HEK293 (cell line): Measurements from ENCODE around the gene RPL36AL.
A peak's percentile ranks its signal among the peaks of the same experiment; 100 is the strongest.
"Not testable (repeated sequence)": the region's sequence is repeated elsewhere in the genome, so short reads cannot be mapped to it uniquely, and the experiment has no call there.

Experiments
- CTCF ChIA-PET: fragments of 350-600 bp; formaldehyde crosslinking; extraction: SDS; loops from one replicate; lab custom pipeline; 2021; ENCODE audit warnings: antibody characterized with exemption; lab: Yijun Ruan, JAX
- POLR2A ChIA-PET: fragments of 300-600 bp; formaldehyde crosslinking; extraction: SDS; loops from one replicate; lab custom pipeline; 2020; ENCODE audit warnings: antibody characterized with exemption, inconsistent platforms; lab: Yijun Ruan, JAX
- H3K27ac ChIP-seq: fragments of 200-500 bp; sonication (Bioruptor generic); 2 replicates; pipeline ENCODE4 v1.5.1; 2014; ENCODE audit warnings: low read depth, low read length, control low read depth, inconsistent platforms; ENCODE audit errors: extremely low read depth
- H3K36me3 ChIP-seq, 2 experiments: fragments of 200-500 bp in 1 of 2; sonication (Bioruptor generic) in 1 of 2; 1 replicate in 1 of 2; 2 replicates in 1 of 2; pipeline ENCODE4 v1.5.1; 2014 to 2017; ENCODE audit warnings: inconsistent platforms in 2 of 2, low read length in 2 of 2; ENCODE audit not compliant: control insufficient read depth in 2 of 2, insufficient read depth in 1 of 2
- H3K4me1 ChIP-seq: fragments of 200-500 bp; sonication (Bioruptor generic); 2 replicates; pipeline ENCODE4 v1.5.1; 2014; ENCODE audit warnings: mild to moderate bottlenecking, low read length, inconsistent platforms; ENCODE audit not compliant: control insufficient read depth, insufficient read depth
- H3K4me3 ChIP-seq: 2 replicates; pipeline ENCODE4 v1.5.1; 2011; ENCODE audit warnings: low read depth, mild to moderate bottlenecking, control low read depth, low read length, moderate library complexity
- H3K9me3 ChIP-seq: fragments of 200-500 bp; sonication (Bioruptor generic); 2 replicates; pipeline ENCODE4 v1.5.1; 2014; ENCODE audit warnings: low read depth, low read length, inconsistent platforms; ENCODE audit not compliant: control insufficient read depth, insufficient read depth
- BCL11A ChIP-seq: fragments of 450-650 bp; formaldehyde crosslinking; IDR thresholded peaks from 2 replicates; pipeline ENCODE4 v1.5.1; 2016; ENCODE audit warnings: low read depth, missing biosample characterization, missing genetic modification characterization
- FEZF1 ChIP-seq: fragments of 450-650 bp; formaldehyde crosslinking; IDR thresholded peaks from 2 replicates; pipeline ENCODE4 v1.5.1; 2016; ENCODE audit warnings: missing biosample characterization, missing genetic modification characterization
- HOXC10 ChIP-seq: sonication (generic); formaldehyde crosslinking; IDR thresholded peaks from 2 replicates; pipeline ENCODE4 v1.8.1; 2023; ENCODE audit warnings: mild to moderate bottlenecking, missing genetic modification reagents
- HOXD13 ChIP-seq: sonication (generic); formaldehyde crosslinking; IDR thresholded peaks from 2 replicates; pipeline ENCODE4 v1.8.0; 2022; ENCODE audit warnings: missing genetic modification reagents, borderline replicate concordance
- SETDB1 ChIP-seq: IDR thresholded peaks from one replicate; pipeline ENCODE4 v1.6.1; 2017; ENCODE audit warnings: mild to moderate bottlenecking, low read length, moderate library complexity, mixed read lengths; ENCODE audit not compliant: insufficient read length
- ZBTB6 ChIP-seq: fragments of 450-650 bp; formaldehyde crosslinking; IDR thresholded peaks from 2 replicates; pipeline ENCODE4 v1.5.1; 2017; ENCODE audit warnings: missing biosample characterization, missing genetic modification characterization
- ZFP3 ChIP-seq: fragments of 450-650 bp; formaldehyde crosslinking; IDR thresholded peaks from 2 replicates; pipeline ENCODE4 v1.5.1; 2016; ENCODE audit warnings: low read depth, missing biosample characterization, missing genetic modification characterization
- ZNF155 ChIP-seq: fragments of 450-650 bp; formaldehyde crosslinking; IDR thresholded peaks from 2 replicates; pipeline ENCODE4 v1.5.1; 2016; ENCODE audit warnings: missing biosample characterization, missing genetic modification characterization
- ZNF174 ChIP-seq: fragments of 450-650 bp; formaldehyde crosslinking; IDR thresholded peaks from 2 replicates; pipeline ENCODE4 v1.5.0; 2017; ENCODE audit warnings: missing biosample characterization, mild to moderate bottlenecking, missing genetic modification characterization
- ZNF394 ChIP-seq: fragments of 450-650 bp; formaldehyde crosslinking; IDR thresholded peaks from 2 replicates; pipeline ENCODE4 v1.5.1; 2016; ENCODE audit warnings: missing biosample characterization, missing genetic modification characterization, mild to moderate bottlenecking, moderate library complexity, borderline replicate concordance
- ZNF423 ChIP-seq: fragments of 450-650 bp; formaldehyde crosslinking; IDR thresholded peaks from 2 replicates; pipeline ENCODE4 v1.5.1; 2016; ENCODE audit warnings: missing biosample characterization, missing genetic modification characterization
- ZNF548 ChIP-seq: fragments of 450-650 bp; formaldehyde crosslinking; IDR thresholded peaks from 2 replicates; pipeline ENCODE4 v1.5.1; 2016; ENCODE audit warnings: missing biosample characterization, missing genetic modification characterization
- ZNF555 ChIP-seq: fragments of 450-650 bp; formaldehyde crosslinking; conservative IDR thresholded peaks from 2 replicates; pipeline ENCODE4 v1.5.1; 2017; ENCODE audit warnings: missing biosample characterization, mild to moderate bottlenecking, missing genetic modification characterization, inconsistent platforms
- ZNF610 ChIP-seq: fragments of 450-650 bp; formaldehyde crosslinking; IDR thresholded peaks from 2 replicates; pipeline ENCODE4 v1.5.1; 2016; ENCODE audit warnings: missing biosample characterization, missing genetic modification characterization, borderline replicate concordance
- ZNF707 ChIP-seq: fragments of 450-650 bp; formaldehyde crosslinking; IDR thresholded peaks from 2 replicates; pipeline ENCODE4 v1.5.1; 2016; ENCODE audit warnings: missing biosample characterization, missing genetic modification characterization
- ZNF791 ChIP-seq: fragments of 450-650 bp; formaldehyde crosslinking; IDR thresholded peaks from 2 replicates; pipeline ENCODE4 v1.5.1; 2016; ENCODE audit warnings: missing biosample characterization, missing genetic modification characterization
- ZNF830 ChIP-seq: fragments of 450-650 bp; IDR thresholded peaks from 2 replicates; pipeline ENCODE4 v1.5.0; 2018; ENCODE audit warnings: missing biosample characterization, missing genetic modification characterization, low read depth, mild to moderate bottlenecking, moderate library complexity
- ZSCAN4 ChIP-seq: fragments of 450-650 bp; formaldehyde crosslinking; IDR thresholded peaks from 2 replicates; pipeline ENCODE4 v1.5.1; 2017; ENCODE audit warnings: missing biosample characterization, missing genetic modification characterization
- TF ChIP-seq, protein P1 (sequence below): fragments of 450-650 bp; formaldehyde crosslinking; IDR thresholded peaks from 2 replicates; pipeline ENCODE4 v1.5.1; 2016; ENCODE audit warnings: missing biosample characterization, missing genetic modification characterization
- TF ChIP-seq, protein P2 (sequence below): fragments of 450-650 bp; IDR thresholded peaks from 2 replicates; pipeline ENCODE4 v1.5.1; 2018; ENCODE audit warnings: missing biosample characterization, missing genetic modification characterization

RPL36AL gene

GRCh38 chr14:49584981-49585640 lies 35.3 kb downstream of the RPL36AL start:
- CTCF ChIA-PET, result interaction anchor here (0.5 to 1.6 kb wide), 3 partner anchors 14 to 123 kb away, joined by 3 to 5 read pairs (median 3); partner anchors contain the start of gene LRR1
- not testable (repeated sequence) for H3K4me1 ChIP-seq, H3K9me3 ChIP-seq
- H3K27ac ChIP-seq, result peak overlapping the region; percentile 76
- peaks cover 26 to 31% of the 10 kb centered on the region in 2 experiments; a peak in 2 of 3 replicates for H3K36me3 ChIP-seq
- POLR2A ChIA-PET, result interaction anchor here (0.7 to 3.3 kb wide), 8 partner anchors 10 to 1760 kb away, joined by 3 to 43 read pairs (median 6); partner anchors contain the start of genes MGAT2 and RPL36AL
- TF ChIP-seq ZNF610, result peak; percentile 22; the same call in 1 of the 2 replicates
- H3K4me3 ChIP-seq, result peak overlapping the region; percentile 92

DNA sequence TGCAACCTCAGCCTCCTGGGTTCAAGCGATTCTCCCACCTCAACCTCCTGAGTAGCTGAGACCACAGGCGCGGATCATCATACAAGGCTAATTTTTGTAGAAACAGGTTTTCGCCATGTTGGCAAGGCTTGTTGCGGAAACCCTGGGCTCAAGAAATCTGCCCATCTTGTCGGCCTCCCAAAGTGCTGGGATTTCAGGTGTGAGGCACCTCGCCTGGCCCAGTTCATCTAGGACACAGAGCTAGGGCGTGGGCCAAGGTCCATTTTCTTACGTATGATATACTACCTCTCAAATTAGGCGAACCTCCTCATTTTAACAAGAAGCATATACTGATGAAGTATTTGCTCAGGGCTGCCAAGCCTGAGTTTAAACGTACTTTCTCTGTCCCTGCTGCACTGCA lies 36.4 kb downstream of the RPL36AL start:
- no peak for TF ChIP-seq HOXD13 (CRISPR knock-in tag)
- TF ChIP-seq, all 188 proteins: peak for 0
- no peak overlapping the region for H3K27ac ChIP-seq
- no peaks in the 10 kb centered on the region for H3K9me3 ChIP-seq
- H3K36me3 ChIP-seq, result peaks cover 26 to 31% of the 10 kb centered on the region in 2 experiments; a peak in 2 of 3 replicates
- CTCF ChIA-PET, result interaction anchor here (1.6 kb wide), 1 partner anchor 122 kb away, joined by 5 read pairs; no protein-coding TSS in a partner anchor
- peaks cover 9% of the 10 kb centered on the region for H3K4me1 ChIP-seq
- POLR2A ChIA-PET, result interaction anchor here (1.1 kb wide), 1 partner anchor 18 kb away, joined by 7 read pairs; no protein-coding TSS in a partner anchor
- H3K4me3 ChIP-seq, result peak overlapping the region; percentile 7

DNA sequence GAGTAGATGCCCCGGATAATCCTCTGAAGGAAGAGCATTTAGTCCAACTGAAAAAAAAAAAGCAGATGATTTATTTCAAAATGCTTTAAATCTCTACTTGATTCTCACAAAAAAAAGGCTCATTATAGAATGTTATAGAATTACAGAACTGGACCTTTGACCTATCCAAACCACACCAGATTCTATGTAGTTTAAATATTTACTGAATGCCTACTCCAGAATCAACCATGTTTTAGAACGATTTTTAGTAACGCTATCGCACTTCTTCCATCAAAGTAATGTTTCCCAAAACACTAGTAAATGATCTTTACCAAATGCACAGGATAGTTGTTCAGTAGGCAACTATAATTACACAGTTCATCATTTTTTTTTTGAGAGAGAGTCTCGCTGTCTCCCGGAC lies 36.8 kb downstream of the RPL36AL start:
- H3K4me1 ChIP-seq, result peaks cover 11% of the 10 kb centered on the region
- ChIA-PET CTCF (no interaction called here), POLR2A (interaction anchor here (1.0 kb wide), 1 partner anchor 11 kb away, joined by 3 read pairs; no protein-coding TSS in a partner anchor)
- H3K27ac ChIP-seq, result no peak overlapping the region
- no peak overlapping the region for H3K4me3 ChIP-seq
- H3K36me3 ChIP-seq, result peaks cover 26 to 31% of the 10 kb centered on the region in 2 experiments; a peak in 2 of 3 replicates
- H3K9me3 ChIP-seq, result no peaks in the 10 kb centered on the region
- no peak for TF ChIP-seq ZNF174 (tag by site-specific recombination)
- TF ChIP-seq ZFP3 (tag by site-specific recombination), result no peak
- no peak for TF ChIP-seq ZNF555 (tag by site-specific recombination)
- TF ChIP-seq SETDB1, result no peak
- no peak for TF ChIP-seq ZNF394
- TF ChIP-seq, protein P1, sequence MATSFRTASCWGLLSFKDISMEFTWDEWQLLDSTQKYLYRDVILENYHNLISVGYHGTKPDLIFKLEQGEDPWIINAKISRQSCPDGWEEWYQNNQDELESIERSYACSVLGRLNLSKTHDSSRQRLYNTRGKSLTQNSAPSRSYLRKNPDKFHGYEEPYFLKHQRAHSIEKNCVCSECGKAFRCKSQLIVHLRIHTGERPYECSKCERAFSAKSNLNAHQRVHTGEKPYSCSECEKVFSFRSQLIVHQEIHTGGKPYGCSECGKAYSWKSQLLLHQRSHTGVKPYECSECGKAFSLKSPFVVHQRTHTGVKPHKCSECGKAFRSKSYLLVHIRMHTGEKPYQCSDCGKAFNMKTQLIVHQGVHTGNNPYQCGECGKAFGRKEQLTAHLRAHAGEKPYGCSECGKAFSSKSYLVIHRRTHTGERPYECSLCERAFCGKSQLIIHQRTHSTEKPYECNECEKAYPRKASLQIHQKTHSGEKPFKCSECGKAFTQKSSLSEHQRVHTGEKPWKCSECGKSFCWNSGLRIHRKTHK, result no peak
- no peak for TF ChIP-seq HOXC10
- no peak for TF ChIP-seq ZNF548 (tag by site-specific recombination)
- no peak for TF ChIP-seq BCL11A (tag by site-specific recombination)
- TF ChIP-seq ZNF791, result no peak
- TF ChIP-seq ZNF155 (tag by site-specific recombination), result no peak
- TF ChIP-seq FEZF1 (tag by site-specific recombination), result no peak
- no peak for TF ChIP-seq ZSCAN4
- no peak for TF ChIP-seq ZNF423 (tag by site-specific recombination)
- no peak for TF ChIP-seq ZBTB6 (tag by site-specific recombination)
- no peak for TF ChIP-seq ZNF707 (tag by site-specific recombination)
- no peak for TF ChIP-seq ZNF830 (tag by site-specific recombination)
- TF ChIP-seq, protein P2, sequence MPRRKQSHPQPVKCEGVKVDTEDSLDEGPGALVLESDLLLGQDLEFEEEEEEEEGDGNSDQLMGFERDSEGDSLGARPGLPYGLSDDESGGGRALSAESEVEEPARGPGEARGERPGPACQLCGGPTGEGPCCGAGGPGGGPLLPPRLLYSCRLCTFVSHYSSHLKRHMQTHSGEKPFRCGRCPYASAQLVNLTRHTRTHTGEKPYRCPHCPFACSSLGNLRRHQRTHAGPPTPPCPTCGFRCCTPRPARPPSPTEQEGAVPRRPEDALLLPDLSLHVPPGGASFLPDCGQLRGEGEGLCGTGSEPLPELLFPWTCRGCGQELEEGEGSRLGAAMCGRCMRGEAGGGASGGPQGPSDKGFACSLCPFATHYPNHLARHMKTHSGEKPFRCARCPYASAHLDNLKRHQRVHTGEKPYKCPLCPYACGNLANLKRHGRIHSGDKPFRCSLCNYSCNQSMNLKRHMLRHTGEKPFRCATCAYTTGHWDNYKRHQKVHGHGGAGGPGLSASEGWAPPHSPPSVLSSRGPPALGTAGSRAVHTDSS (tag by site-specific recombination), result no peak
